Stimulated activated CD4-positive, alpha-beta T cell treated with anti-CD3 and anti-CD28 coated beads, Interleukin-1b, Interleukin-23, amount 100 ng/mL, for 4 hours (primary cell): ENCODE results near the gene RASAL2.
"Not testable (repeated sequence)": the region's sequence is repeated elsewhere in the genome, so short reads cannot be mapped to it uniquely, and the experiment has no call there.

ENCODE experiments used
- DNase-seq, 2 donors: peaks; one replicate each; pipeline ENCODE4 v3.0.0-alpha.2; 2020; ENCODE audit warnings: low read depth in 2 of 2

RASAL2 gene

GRCh38 chr1:178071811-178072210 lies 22.1 kb upstream of the RASAL2 start:
- DNase-seq = no peak

GRCh38 chr1:178072326-178072725 lies 21.6 kb upstream of the RASAL2 start:
- DNase-seq = no peak

GRCh38 chr1:178075333-178075732 lies 18.6 kb upstream of the RASAL2 start:
- DNase-seq = no peak

GRCh38 chr1:178076607-178077006 lies 17.3 kb upstream of the RASAL2 start:
- DNase-seq = no peak

- DNase-seq = no peak
These were observed 16.0 kb upstream of the RASAL2 start for GRCh38 chr1:178077917-178078316.

- DNase-seq = no peak
These were observed 7.6 kb upstream of the RASAL2 start for GRCh38 chr1:178086294-178086693.

- DNase-seq = no peak
These were observed 7.1 kb upstream of the RASAL2 start for GRCh38 chr1:178086766-178087165.

- DNase-seq = no peak
These were observed 5.3 kb upstream of the RASAL2 start for GRCh38 chr1:178088651-178089050.

GRCh38 chr1:178091454-178091853 lies 2.5 kb upstream of the RASAL2 start:
- not testable (repeated sequence) for DNase-seq

GRCh38 chr1:178091986-178092745 lies 1.7 kb upstream of the RASAL2 start:
- DNase-seq = no peak

GRCh38 chr1:178092878-178093493 lies 918 bp upstream of the RASAL2 start:
- no peak for DNase-seq

GRCh38 chr1:178093494-178093950 lies 382 bp upstream of the RASAL2 start:
- peak in 1 of 2 donors; percentile 27 for DNase-seq

GRCh38 chr1:178094739-178095645 lies 1.1 kb downstream of the RASAL2 start:
- no peak for DNase-seq

GRCh38 chr1:178096421-178096820 lies 2.5 kb downstream of the RASAL2 start:
- DNase-seq = no peak

GRCh38 chr1:178098262-178098661 lies 4.4 kb downstream of the RASAL2 start:
- no peak for DNase-seq

GRCh38 chr1:178101266-178101630 lies 7.3 kb downstream of the RASAL2 start:
- DNase-seq = no peak

GRCh38 chr1:178101654-178102053 lies 7.8 kb downstream of the RASAL2 start:
- DNase-seq = no peak

- no peak for DNase-seq
These were observed 8.3 kb downstream of the RASAL2 start for GRCh38 chr1:178102218-178102617.

- no peak for DNase-seq
These were observed 13.9 kb downstream of the RASAL2 start for GRCh38 chr1:178107823-178108222.

GRCh38 chr1:178109348-178110143 lies 15.6 kb downstream of the RASAL2 start:
- no peak for DNase-seq

- no peak for DNase-seq
These were observed 21.4 kb downstream of the RASAL2 start for GRCh38 chr1:178115260-178115659.

- no peak for DNase-seq
These were observed 24.6 kb downstream of the RASAL2 start for GRCh38 chr1:178118524-178118923.
